ENCODE data around the gene MYMX.
A peak's percentile ranks its signal among the peaks of the same experiment; 100 is the strongest.

MYMX gene

GRCh38 chr6:44202972-44203750 is 13.6 kb upstream of the MYMX start:
- no peak for TF ChIP-seq Cebpa-rat (IDR thresholded peaks at IDR 0.05)
- Histone ChIP-seq H3K27ac (no peak overlapping the region), H4K20me1 (no peaks in the 10 kb centered on the region), H3K4me1 (peaks cover 5 to 30% (median 20%) of the 10 kb centered on the region in 10 experiments; a peak in 18 of 20 replicates), H3K4me2 (0 out of 22 replicates have a peak overlapping the region, but pooled peaks of 1 of the 11 experiments have one; percentile 8), H3K36me3 (no peaks in the 10 kb centered on the region), H3K9ac (no peak overlapping the region), H3K9me3 (replicated peaks in 1 of 11) (no peaks in the 10 kb centered on the region), H3K27me3 (no peaks in the 10 kb centered on the region; a peak in 1 of 22 replicates), H3K4me3 (no peak overlapping the region)

GRCh38 chr6:44203955-44204354 is 12.8 kb upstream of the MYMX start:
- Histone ChIP-seq H3K27ac (no peak overlapping the region), H3K4me2 (no peak overlapping the region)

GRCh38 chr6:44207966-44208365 is 8.8 kb upstream of the MYMX start:
- Histone ChIP-seq H3K9me3 (replicated peaks in 1 of 11) (no peaks in the 10 kb centered on the region), H3K4me3 (no peak overlapping the region), H3K27me3 (no peaks in the 10 kb centered on the region), H3K36me3 (no peaks in the 10 kb centered on the region), H4K20me1 (no peaks in the 10 kb centered on the region), H3K27ac (no peak overlapping the region), H3K4me1 (peaks cover 0 to 14% (median 2%) of the 10 kb centered on the region in 10 experiments; a peak in 4 of 20 replicates), H3K4me2 (no peak overlapping the region), H3K9ac (no peak overlapping the region)
- TF ChIP-seq Cebpa-rat (IDR thresholded peaks at IDR 0.05), result no peak

More at GRCh38 chr6:44203955-44204354, 12.8 kb upstream of the MYMX start:
- TF ChIP-seq Cebpa-rat (IDR thresholded peaks at IDR 0.05), result no peak
- peaks cover 5 to 30% (median 20%) of the 10 kb centered on the region in 10 experiments; a peak in 18 of 20 replicates for H3K4me1 ChIP-seq
- H3K9ac ChIP-seq, result no peak overlapping the region
- no peak overlapping the region for H3K4me3 ChIP-seq
- no peaks in the 10 kb centered on the region for H4K20me1 ChIP-seq
- H3K9me3 ChIP-seq (replicated peaks in 1 of 11), result no peaks in the 10 kb centered on the region
- no peaks in the 10 kb centered on the region; a peak in 1 of 22 replicates for H3K27me3 ChIP-seq
- H3K36me3 ChIP-seq, result no peaks in the 10 kb centered on the region

GRCh38 chr6:44211284-44211683 is 5.4 kb upstream of the MYMX start:
- peak overlapping the region in 3 of 11 experiments; percentile 5 to 40 (median 25); a peak in 3 of 22 replicates for H3K4me2 ChIP-seq
- no peaks in the 10 kb centered on the region for H3K36me3 ChIP-seq
- no peak overlapping the region for H3K9ac ChIP-seq
- H3K4me3 ChIP-seq, result no peak overlapping the region
- no peaks in the 10 kb centered on the region for H3K27me3 ChIP-seq
- H3K4me1 ChIP-seq, result peaks cover 0 to 20% (median 4%) of the 10 kb centered on the region in 10 experiments; a peak in 13 of 20 replicates
- no peaks in the 10 kb centered on the region for H3K9me3 ChIP-seq (replicated peaks in 1 of 11)
- H4K20me1 ChIP-seq, result no peaks in the 10 kb centered on the region
- H3K27ac ChIP-seq, result no peak overlapping the region
- TF ChIP-seq Cebpa-rat (IDR thresholded peaks at IDR 0.05), result no peak

- no peak for TF ChIP-seq Cebpa-rat (IDR thresholded peaks at IDR 0.05)
- Histone ChIP-seq H3K27ac (no peak overlapping the region), H3K4me1 (peaks cover 26 to 50% (median 32%) of the 10 kb centered on the region in 10 experiments)
These were observed 2.4 kb upstream of the MYMX start for GRCh38 chr6:44214307-44214706.

GRCh38 chr6:44217332-44218143 is 812 bp downstream of the MYMX start:
- Histone ChIP-seq H3K4me1 (peaks cover 44 to 63% (median 53%) of the 10 kb centered on the region in 10 experiments), H3K27me3 (peaks cover 0 to 3% (median 0%) of the 10 kb centered on the region in 11 experiments; a peak in 1 of 22 replicates), H3K9ac (0 out of 22 replicates have a peak overlapping the region, but pooled peaks of 1 of the 11 experiments have one; percentile 8), H3K4me2 (peak overlapping the region; percentile 44 to 98 (median 88); a peak in 20 of 22 replicates), H3K4me3 (no peak overlapping the region), H4K20me1 (no peaks in the 10 kb centered on the region; a peak in 2 of 22 replicates), H3K9me3 (replicated peaks in 1 of 11) (no peaks in the 10 kb centered on the region), H3K27ac (no peak overlapping the region), H3K36me3 (no peaks in the 10 kb centered on the region)
- TF ChIP-seq Cebpa-rat (IDR thresholded peaks at IDR 0.05), result no peak

More at GRCh38 chr6:44214307-44214706, 2.4 kb upstream of the MYMX start:
- no peaks in the 10 kb centered on the region for H4K20me1 ChIP-seq
- no peaks in the 10 kb centered on the region for H3K36me3 ChIP-seq
- no peaks in the 10 kb centered on the region for H3K9me3 ChIP-seq (replicated peaks in 1 of 11)
- H3K27me3 ChIP-seq, result no peaks in the 10 kb centered on the region
- no peak overlapping the region for H3K9ac ChIP-seq
- no peak overlapping the region for H3K4me2 ChIP-seq
- H3K4me3 ChIP-seq, result no peak overlapping the region

DNA sequence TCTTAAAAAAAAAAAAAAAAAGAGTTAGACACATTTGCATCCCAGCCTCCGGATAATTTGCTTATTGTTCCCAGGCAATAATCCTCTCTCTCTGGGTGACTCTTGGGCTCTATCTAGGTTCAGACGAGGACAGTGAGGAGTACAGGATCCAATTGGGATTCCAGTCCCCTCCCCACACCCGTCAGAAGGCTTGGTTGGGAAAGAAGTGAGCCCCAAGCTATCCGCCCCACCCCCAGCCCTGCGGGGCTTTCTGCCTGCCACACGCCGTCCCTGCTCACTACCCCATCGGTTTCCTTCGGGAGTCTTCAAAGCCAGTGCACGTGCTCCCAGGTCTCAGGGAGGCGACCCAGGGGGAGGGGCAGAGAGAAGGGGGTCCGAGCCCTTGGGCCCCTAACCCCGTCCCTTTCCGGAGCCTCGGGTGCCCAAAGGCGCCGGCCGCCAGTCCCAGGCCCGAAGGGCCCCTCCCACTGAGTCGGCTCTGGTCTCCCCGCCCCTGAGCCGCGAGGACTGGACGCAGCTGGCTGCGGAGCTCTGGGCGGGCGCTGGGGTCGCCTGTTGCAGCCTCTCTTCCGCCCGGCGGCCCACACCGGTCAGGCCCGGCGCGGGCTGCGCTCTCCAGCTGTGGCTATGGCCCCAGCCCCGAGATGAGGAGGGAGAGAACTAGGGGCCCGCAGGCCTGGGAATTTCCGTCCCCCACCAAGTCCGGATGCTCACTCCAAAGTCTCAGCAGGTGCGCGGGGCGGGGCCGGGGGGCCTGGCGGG is 2.5 kb downstream of the MYMX start:
- Histone ChIP-seq H3K4me1 (peaks cover 53 to 73% (median 63%) of the 10 kb centered on the region in 10 experiments), H4K20me1 (peaks cover 0 to 6% (median 1%) of the 10 kb centered on the region in 11 experiments; a peak in 12 of 22 replicates), H3K9ac (peak overlapping the region; percentile 15 to 72 (median 59); a peak in 19 of 22 replicates), H3K4me2 (peak overlapping the region; percentile 80 to 98 (median 92)), H3K27me3 (peaks cover 0 to 9% (median 0%) of the 10 kb centered on the region in 11 experiments; a peak in 1 of 22 replicates), H3K36me3 (no peaks in the 10 kb centered on the region), H3K4me3 (peak overlapping the region; percentile 35 to 65 (median 48); a peak in 19 of 20 replicates), H3K27ac (peak overlapping the region in 6 of 11 experiments; percentile 1 to 51 (median 34); a peak in 9 of 22 replicates), H3K9me3 (replicated peaks in 1 of 11) (no peaks in the 10 kb centered on the region)
- TF ChIP-seq Cebpa-rat (IDR thresholded peaks at IDR 0.05), result no peak

Measured in BLaER1 treated with 17β-estradiol and CSF1 and Interleukin-3, amounts not matched to agents 10 nM and 100 nM (cell line).